HG02870 (cell line): ENCODE results near the gene LRIG1.

ENCODE experiments used
- ATAC-seq: cut with Tn5 transposase; IDR thresholded peaks from one replicate; pipeline ENCODE4 v1.9.1; 2021; ENCODE audit warnings: mild to moderate bottlenecking, moderate library complexity; ENCODE audit not compliant: unreplicated experiment

Gene LRIG1

GRCh38 chr3:66363148-66363547 is 137.7 kb downstream of the LRIG1 start:
- no peak for ATAC-seq

- no peak for ATAC-seq
These were observed 138.3 kb downstream of the LRIG1 start for GRCh38 chr3:66362541-66362941.

GRCh38 chr3:66361356-66361755 is 139.5 kb downstream of the LRIG1 start:
- ATAC-seq, result no peak

GRCh38 chr3:66355997-66356396 is 144.8 kb downstream of the LRIG1 start:
- ATAC-seq, result no peak

GRCh38 chr3:66355394-66355793 is 145.4 kb downstream of the LRIG1 start:
- ATAC-seq, result peak; percentile 98

GRCh38 chr3:66354001-66354400 is 146.8 kb downstream of the LRIG1 start:
- no peak for ATAC-seq

- ATAC-seq, result no peak
These were observed 147.3 kb downstream of the LRIG1 start for GRCh38 chr3:66353530-66353929.

GRCh38 chr3:66353039-66353438 is 147.8 kb downstream of the LRIG1 start:
- no peak for ATAC-seq

- ATAC-seq, result no peak
These were observed 150.2 kb downstream of the LRIG1 start for GRCh38 chr3:66350601-66351000.

GRCh38 chr3:66348704-66349103 is 152.1 kb downstream of the LRIG1 start:
- no peak for ATAC-seq

- ATAC-seq, result no peak
These were observed 155.8 kb downstream of the LRIG1 start for GRCh38 chr3:66344848-66345578.

- ATAC-seq, result no peak
These were observed 156.4 kb downstream of the LRIG1 start for GRCh38 chr3:66344391-66344811.

GRCh38 chr3:66342717-66343356 is 158.0 kb downstream of the LRIG1 start:
- no peak for ATAC-seq

- ATAC-seq, result no peak
These were observed 161.9 kb downstream of the LRIG1 start for GRCh38 chr3:66338927-66339326.

GRCh38 chr3:66336333-66336766 is 164.5 kb downstream of the LRIG1 start:
- no peak for ATAC-seq

GRCh38 chr3:66335671-66336070 is 165.2 kb downstream of the LRIG1 start:
- no peak for ATAC-seq
